NOMO-1 treated with DMSO at 0.1 percent for 48 hours (cell line): ENCODE measurements around the gene SLC29A1.

Experiments used
- DNase-seq: peaks from one replicate; lab custom pipeline; 2025; ENCODE audit not compliant: unreplicated experiment; lab: John Stamatoyannopoulos, UW

Gene SLC29A1

DNA sequence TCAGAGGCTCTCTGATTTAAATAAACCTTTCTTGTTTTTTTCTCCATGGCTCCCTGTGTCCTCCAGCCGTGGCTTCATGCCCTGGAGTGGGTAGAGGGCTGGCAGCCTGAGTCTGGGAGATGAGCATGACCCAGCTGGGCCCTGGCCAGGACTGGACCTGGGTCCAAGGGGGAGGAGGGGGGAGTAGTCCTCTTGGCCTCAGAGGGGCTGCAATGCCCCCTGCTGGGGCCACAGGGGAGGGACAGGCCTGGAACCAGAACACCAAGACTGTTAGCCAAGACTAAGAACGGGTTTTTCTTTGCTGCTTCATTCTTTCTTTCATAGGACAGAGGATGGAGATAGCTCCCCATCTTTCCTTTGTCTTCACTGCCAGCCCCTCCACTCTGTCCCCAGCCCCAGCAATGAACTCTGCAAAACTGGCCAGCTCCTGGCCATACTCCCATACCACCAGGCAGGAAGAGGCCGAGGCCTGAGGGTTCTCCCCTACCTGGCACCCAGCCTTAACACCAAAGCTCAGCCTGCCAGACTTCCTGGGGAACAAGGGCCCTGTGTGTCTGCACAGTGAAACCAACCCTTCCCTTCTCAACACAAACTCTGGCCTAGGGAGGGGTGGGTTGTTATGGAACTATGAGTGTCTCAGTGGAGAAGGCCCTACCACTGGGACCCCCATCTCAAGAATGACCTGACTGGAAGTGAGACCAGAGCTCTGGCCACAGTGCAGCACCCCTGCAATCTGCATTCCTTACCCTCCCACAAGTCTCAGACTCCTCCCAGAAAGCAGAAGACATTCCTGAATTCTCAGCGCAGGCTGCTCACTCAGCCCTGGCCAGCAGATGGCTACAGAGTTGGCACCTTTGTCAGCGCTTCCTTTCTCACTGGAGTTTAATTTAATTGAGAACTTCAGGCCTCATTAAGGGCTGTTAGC lies 11.0 kb downstream of the SLC29A1 start:
- DNase-seq, result no peak

DNA sequence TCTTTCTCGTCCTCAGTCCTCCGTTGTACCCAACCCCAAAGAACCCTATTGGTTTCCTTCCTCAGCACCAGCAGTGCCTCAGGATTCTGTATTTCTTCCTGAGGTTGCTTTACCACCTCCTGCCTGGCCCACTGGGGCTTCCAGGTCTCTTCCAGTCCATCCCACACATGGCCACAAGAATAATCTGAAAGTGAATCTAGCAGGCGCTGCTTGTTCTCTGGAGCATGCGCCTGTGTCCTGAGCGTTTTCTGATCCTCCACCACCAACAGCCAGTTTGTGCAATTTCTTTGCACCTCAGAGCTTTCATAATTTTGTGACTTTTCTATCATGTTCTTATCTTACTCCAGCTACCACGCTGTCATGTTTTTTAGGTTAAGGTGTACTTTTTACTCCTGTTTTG lies 11.9 kb downstream of the SLC29A1 start:
- no peak for DNase-seq

DNA sequence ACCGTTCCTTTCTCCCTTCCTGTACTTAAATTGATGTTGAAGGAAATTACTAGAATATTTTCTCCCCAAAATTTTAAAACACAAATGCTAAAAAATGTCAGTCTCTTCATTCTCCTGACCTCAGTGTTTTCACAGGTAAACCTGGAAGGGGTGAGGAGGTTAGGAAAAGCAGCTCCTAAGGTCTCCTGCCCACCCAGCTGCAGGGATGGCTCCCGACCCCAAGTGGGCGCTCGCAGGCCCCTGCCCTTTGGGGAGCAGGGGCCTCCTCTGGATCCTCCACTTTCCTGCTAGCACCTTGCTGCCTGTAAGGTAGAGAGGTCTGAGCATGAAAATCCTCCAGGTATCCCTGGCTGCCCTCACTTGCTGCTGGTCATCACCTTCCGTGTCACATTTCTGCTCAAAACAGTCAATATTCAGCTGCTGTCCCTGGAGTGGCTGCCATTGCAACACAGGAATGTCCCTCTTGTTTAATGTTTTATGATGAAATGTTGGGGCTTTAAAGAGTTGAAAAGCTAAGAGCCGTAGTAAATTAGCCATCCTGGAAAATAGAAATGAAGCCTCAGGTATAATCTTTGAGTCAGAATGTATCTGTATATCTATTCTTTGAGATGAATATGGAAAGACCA lies 12.6 kb downstream of the SLC29A1 start:
- DNase-seq, result no peak

DNA sequence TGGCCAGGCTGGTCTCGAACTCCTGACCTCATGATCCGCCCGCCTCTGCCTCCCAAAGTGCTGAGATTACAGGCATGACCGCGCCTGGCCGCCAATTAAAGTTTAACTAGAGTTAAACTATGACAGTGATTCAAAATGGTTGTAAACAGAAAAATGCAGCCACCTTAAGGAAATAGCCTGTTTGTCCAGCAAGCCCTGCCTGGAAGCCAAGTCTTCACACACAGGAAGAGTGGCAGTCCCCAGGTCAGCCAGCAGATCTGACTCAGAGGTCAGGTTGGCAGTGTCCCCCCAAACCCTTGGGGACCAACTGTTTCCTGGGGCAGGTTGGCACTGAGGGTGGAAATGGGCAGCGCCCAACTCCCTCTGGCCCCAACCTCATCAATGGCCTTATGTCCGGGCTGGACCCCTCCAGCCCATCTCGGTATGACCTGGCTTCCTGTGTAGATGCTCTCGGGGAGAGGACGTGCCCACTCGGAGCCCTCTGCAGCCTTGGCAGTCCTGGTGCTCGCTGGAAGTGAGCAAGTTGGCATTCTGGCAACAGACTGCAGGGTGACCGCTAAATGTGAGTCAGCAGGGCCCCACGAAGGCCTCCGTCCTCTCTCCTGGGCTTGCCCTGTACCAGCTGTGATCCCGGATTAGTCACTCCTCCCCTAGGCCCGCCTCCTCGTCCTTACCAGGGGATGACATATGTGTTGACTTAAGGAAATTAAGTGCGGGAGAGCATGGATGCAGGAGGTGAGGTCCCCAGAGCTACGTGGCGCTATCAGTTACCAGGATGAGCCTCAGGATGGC lies 13.8 kb downstream of the SLC29A1 start:
- peak; percentile 87 for DNase-seq

DNA sequence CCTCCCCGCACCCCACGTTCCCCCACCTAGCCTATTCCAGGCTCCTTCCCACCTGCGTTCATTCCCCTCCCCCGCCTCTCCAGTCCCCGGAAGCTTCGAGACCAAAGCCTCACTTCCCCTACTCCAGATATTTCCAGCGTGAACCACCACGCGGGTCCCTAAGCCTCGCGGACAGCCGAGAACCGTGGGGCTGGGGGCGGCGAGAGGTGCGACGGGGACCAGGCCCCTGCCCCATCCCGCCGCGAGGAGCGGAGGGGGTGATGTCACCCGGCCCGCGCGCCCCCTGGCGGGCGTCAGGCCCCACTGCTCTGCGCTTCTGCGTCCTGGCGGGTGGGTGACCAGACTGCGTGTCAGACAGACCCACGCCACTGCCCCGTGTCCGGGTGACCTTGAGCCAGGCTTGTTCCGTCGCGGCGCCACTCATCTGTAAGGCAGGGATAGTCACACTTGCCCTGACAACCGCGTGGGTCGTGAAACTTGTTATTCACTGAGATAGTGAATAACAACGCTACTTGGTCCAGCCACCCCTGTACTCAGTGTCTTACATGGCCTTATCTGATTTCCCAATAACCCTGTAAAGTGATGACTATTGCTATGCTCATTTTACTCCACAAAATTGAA lies 14.5 kb downstream of the SLC29A1 start:
- peak; percentile 36 for DNase-seq

DNA sequence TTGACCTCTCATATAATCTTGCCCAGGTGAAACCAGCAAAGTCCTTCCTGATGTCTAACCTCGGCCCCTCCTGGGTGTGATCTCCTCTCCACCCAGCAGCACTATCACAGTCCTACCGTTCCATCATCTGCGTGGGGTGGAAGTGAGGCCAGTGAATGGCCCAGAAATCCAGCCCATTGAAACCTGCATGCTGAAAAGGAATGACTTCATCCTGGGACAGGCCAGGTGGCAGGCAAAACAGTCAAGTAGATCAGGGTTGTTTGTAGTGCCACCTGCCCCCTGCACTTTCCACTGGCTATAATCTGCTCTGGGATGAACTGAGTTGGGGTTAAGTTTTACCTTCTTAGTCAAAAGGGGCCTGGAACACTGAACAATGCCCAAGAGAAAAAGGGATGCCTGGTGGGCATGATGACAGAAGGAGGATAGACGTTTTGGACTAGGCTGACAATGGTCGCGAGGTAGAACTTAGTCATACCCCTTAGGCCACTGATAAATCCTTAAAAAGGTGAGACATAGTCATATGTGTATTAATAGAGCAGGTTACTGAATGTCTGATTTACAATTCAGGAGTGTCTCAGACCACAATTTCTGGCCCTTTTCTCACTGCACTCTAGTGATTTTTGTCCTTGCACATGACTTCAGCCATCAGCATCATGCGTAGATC lies 15.4 kb downstream of the SLC29A1 start:
- no peak for DNase-seq

DNA sequence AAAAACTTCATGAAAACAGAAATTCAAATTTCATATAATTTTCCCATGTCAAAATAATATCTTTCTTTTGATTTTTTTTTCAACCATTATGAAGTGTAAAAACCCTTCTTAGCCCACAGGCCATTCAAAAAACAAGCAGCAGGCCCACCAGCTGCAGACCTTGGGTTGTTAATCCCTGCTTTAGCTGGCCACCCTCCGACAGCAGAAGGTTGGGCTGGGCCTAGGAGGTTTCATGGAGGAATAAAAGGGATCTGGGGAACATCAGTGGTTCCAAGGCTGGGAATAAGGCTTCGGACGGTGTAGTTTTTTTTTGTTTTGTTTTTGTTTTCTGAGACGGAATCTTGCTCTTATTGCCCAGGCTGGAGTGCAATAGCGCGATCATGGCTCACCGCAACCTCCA lies 19.9 kb downstream of the SLC29A1 start:
- no peak for DNase-seq

DNA sequence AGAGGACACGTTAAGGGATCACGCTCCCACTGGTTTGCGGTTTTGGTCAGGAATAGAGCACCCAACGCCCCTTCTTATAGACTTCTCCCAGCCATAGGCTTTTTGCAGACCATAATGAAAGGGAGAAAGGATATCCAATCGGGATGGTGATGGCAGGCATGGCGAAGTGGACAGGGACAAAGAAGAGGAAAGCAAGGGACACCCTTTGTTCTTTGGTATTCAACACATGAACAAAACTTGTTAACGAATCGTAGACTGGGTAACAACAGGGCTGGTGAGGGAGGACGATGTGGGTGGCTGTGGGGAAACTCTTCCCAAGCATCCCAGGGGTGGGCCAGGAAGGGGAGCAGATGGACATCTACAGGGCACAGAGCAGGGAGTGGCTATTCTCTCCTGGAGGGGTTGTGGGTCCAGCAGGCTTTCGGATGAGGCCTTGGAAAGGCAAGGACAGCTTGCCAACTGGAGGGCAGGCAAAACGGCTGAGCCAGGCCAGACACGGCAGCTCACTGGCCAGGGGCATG lies 22.1 kb downstream of the SLC29A1 start:
- no peak for DNase-seq

DNA sequence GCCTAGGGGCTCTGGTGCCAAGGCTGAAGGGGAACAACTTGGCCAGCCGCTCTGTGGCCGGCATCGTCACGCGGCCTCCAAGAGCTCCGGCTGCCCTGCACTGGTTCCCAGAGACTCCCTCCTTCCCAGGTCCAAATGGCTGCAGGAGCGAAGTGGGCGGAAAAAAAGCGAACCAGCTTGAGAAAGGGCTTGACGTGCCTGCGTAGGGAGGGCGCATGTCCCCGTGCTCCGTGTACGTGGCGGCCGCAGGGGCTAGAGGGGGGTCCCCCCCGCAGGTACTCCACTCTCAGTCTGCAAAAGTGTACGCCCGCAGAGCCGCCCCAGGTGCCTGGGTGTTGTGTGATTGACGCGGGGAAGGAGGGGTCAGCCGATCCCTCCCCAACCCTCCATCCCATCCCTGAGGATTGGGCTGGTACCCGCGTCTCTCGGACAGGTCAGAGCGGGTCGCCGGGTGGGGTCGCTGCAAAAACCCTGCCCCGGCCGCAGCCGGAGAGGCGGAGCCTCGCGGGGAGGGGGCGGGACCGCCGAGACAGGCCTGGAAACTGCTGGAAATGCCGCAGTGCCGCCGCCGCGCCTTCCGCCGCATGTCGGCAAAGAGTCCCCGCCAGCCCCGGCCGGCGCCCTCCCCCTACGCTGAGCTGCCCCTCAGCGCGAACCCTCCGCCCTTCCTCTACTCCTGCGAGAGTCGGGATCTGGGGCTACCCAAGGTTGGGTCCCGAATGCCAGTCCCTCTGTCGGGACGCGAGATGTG lies 22.7 kb downstream of the SLC29A1 start:
- DNase-seq, result peak; percentile 56

DNA sequence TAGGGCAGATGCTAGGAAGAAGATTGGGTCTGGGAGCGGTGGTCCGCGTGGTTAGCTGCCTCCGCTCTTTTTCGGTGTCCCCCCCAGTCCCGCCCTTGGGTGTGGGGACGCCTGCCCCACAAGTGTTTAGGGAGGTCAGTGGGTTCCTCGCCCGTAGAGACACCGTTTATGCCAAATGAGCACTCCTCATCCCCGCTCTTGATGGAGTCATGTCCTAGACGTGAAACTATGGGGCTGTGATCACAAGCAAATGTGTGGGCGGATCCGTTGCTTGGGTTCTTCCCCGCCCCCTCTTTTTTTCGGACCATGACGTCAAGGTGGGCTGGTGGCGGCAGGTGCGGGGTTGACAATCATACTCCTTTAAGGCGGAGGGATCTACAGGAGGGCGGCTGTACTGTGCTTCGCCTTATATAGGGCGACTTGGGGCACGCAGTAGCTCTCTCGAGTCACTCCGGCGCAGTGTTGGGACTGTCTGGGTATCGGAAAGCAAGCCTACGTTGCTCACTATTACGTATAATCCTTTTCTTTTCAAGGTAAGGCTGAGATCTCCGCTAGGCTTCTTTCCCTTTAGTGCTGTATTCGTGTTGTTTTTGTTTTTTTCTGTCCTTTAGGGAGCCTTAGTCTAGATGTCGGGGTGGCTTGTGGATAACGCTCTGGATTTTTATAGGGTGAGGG lies 23.4 kb downstream of the SLC29A1 start, which contains the start of gene HSP90AB1:
HSP90AB1 (plus strand) TSS at position 439 of the 675 bp plus-strand sequence. CDS start 1,529 bp downstream, outside the sequence.
- peak; percentile 95 for DNase-seq

DNA sequence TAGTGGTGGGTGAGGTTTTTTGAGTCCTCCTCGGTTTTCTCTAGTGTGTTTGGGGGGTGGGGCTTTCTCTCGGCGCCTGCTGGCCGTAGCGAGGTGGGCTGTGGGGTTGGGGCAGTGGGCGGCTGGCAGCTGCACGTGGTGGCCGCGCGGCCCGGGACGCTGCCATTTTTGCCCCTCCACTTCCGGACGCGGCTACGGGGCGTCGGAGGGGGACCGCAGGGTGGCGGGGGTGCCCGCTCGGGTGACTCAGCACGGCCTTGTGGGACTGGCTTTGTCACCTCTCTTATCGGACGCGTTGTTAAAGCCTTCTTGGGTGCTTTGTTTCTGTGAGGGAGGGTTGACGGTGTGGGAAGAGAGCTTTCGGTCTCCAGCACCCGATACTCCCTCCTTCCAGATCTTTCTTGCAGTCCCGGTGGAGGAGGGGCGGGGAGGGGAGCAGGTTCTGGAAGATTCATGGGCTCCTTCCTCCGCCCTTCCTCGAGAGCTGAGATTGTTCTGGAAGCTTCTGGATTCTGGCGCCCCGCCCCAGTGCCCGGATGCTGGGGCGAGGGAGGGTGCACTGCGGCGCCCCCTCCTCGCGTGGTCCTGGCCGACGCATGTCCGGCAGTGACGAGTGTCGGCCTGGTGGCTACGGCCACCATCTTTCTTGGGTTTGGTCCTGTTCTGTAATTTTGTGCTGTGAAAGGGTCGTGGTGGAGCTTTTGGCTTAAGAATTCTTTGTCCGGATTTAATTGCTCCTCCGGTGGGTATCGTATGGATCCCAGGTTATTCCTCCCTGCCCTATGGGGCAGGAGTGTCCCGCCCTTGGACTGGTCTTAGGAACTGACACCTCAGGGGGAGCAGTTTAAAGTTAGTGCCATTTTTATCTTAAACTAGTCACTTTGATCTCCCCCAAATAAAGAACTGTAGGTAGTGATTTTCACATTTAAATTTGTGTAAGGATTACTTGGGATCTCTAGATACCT lies 24.2 kb downstream of the SLC29A1 start:
- peak; percentile 48 for DNase-seq

DNA sequence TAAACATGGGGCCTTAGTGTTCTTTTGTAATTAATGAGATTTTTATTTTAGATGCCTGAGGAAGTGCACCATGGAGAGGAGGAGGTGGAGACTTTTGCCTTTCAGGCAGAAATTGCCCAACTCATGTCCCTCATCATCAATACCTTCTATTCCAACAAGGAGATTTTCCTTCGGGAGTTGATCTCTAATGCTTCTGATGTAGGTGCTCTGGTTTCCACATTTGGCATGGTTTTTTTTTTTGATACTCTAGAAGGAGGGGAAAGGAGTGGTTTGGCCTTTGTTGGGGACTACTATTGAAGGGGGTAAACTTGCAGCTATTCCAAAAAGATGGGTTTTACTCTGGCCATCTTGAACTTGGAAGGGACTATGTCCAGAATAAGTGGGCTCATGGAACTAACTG lies 25.2 kb downstream of the SLC29A1 start:
- DNase-seq, result no peak

DNA sequence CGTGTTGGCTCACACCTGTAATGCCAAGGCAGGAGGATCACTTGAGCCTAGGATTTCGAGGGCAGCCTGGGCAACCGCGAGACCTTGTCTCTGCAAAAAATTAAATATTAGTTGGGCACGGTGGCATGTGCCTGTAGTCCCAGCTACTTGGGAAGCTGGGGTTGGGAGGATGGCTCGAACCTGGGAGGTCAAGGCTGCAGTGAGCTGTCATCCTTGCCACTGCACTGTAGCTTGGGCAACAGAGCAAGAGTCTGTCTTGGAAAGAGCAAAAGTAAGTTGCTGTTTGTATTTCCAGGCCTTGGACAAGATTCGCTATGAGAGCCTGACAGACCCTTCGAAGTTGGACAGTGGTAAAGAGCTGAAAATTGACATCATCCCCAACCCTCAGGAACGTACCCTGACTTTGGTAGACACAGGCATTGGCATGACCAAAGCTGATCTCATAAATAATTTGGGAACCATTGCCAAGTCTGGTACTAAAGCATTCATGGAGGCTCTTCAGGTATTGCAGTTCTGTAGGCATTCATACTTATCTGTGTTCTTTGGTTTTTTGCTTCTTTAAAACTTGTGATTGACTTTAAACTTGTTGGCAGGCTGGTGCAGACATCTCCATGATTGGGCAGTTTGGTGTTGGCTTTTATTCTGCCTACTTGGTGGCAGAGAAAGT lies 25.8 kb downstream of the SLC29A1 start:
- no peak for DNase-seq

DNA sequence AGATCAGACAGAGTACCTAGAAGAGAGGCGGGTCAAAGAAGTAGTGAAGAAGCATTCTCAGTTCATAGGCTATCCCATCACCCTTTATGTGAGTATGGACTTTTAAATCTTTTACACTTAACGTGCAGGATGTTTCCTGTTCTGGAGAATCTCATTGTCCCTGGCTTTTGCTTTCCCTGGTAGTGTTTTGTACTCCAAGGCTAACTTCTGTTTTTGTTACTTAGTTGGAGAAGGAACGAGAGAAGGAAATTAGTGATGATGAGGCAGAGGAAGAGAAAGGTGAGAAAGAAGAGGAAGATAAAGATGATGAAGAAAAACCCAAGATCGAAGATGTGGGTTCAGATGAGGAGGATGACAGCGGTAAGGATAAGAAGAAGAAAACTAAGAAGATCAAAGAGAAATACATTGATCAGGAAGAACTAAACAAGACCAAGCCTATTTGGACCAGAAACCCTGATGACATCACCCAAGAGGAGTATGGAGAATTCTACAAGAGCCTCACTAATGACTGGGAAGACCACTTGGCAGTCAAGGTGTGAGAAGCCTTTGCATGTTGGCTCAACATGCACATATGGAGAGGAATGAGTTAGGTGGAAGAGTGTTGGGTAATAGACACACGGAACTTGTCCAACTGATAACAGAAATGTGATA lies 26.8 kb downstream of the SLC29A1 start:
- no peak for DNase-seq

DNA sequence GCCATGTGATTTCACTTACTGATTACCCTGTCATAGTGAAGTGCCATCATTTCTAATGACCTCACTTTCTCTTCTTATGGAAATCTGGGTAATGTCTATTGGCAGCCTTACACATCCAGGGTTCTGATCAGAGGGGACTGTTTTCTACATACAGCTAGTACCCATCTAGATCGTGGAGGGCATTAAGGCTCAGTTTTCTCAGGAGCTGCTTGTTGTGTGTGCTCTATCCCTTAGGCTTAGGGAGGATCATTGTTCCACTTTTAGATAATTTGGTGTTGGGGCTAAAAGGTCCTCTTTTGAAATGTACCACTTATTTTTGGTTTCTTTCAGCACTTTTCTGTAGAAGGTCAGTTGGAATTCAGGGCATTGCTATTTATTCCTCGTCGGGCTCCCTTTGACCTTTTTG lies 27.3 kb downstream of the SLC29A1 start:
- no peak for DNase-seq

DNA sequence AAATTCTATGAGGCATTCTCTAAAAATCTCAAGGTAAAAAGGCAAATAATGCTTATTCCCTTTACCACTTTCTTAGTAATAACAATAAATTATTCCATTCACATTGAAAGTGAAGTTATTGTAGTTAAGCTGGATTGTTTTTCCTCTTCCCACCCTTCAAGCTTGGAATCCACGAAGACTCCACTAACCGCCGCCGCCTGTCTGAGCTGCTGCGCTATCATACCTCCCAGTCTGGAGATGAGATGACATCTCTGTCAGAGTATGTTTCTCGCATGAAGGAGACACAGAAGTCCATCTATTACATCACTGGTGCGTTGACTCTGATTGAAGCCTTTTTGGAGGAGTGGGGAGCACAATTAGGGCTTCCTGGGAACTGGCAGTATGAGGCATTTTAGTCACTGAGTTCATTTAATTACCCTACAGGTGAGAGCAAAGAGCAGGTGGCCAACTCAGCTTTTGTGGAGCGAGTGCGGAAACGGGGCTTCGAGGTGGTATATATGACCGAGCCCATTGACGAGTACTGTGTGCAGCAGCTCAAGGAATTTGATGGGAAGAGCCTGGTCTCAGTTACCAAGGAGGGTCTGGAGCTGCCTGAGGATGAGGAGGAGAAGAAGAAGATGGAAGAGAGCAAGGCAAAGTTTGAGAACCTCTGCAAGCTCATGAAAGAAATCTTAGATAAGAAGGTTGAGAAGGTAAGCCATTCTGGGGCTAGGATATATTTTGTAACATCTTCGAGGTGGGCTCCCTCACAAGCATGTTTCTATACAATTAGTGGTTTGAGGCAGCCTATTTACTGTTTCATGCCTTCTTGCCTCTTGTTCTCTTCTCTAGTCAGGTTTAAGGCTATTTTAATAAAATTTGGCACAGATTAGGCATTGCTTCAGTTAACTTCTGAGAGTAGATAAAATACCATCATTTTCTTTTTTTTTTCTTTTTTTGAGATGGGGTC lies 28.5 kb downstream of the SLC29A1 start:
- no peak for DNase-seq
